Measurements from ENCODE around the gene SLX9.

GRCh38 chr21:44925378-44925755, 14.5 kb upstream of the SLX9 start:
- TF ChIP-seq POLR2A (IDR thresholded peaks at IDR 0.05) (no peak), CTCF (IDR thresholded peaks at IDR 0.05) (no peak)
